Cardiac muscle cell (in vitro differentiated cells and primary cell): ENCODE results near the gene CCSER1. TPM values are rescaled to one million over a fixed set of nuclear protein-coding genes. Genes with fewer than 3 reads are reported as not detected.

ENCODE experiments used
- DNase-seq, 2 donors: peaks; one replicate each; pipeline versions ENCODE4 v3.0.0 to v3.0.0-alpha.2; 2010 to 2017; ENCODE audit warnings: low read depth in 1 of 2, low spot score in 1 of 2
- H3K27ac ChIP-seq: fragments of 200-600 bp; sonication (generic); 2 replicates; pipeline ENCODE4 v1.5.1; 2016
- H3K27me3 ChIP-seq: fragments of 200-600 bp; sonication (generic); 2 replicates; pipeline ENCODE4 v1.6.0; 2016; ENCODE audit warnings: control low read depth
- H3K36me3 ChIP-seq: fragments of 200-600 bp; sonication (generic); 2 replicates; pipeline ENCODE4 v1.5.1; 2016; ENCODE audit warnings: control low read depth
- H3K4me1 ChIP-seq: fragments of 200-600 bp; sonication (generic); 2 replicates; pipeline ENCODE4 v1.8.1; 2017; ENCODE audit warnings: low read depth, mild to moderate bottlenecking, mixed run types
- H3K4me3 ChIP-seq: fragments of 200-600 bp; sonication (generic); 2 replicates; pipeline ENCODE4 v1.5.1; 2016; ENCODE audit warnings: mild to moderate bottlenecking
- H3K9me3 ChIP-seq: fragments of 200-600 bp; sonication (generic); 2 replicates; pipeline ENCODE4 v1.5.1; 2017; ENCODE audit warnings: low read depth, mild to moderate bottlenecking, control low read depth
- polyA plus RNA-seq: library from polyadenylated mRNA; unstranded; fragments of >200 nt; fragmentation: Nextera tagmentation; extraction: Ambion mirVana; gene quantifications from 2 replicates; pipeline ENCODE4 v1.2.1, GENCODE V29; 2016
- total RNA-seq: library from RNA; depleted of rRNA; stranded (reverse); fragments of >200 nt; gene quantifications from 2 replicates; pipeline ENCODE4 v1.2.3, GENCODE V29; 2016
- TF ChIP-seq, protein P1 (sequence below): IDR thresholded peaks from 2 replicates; pipeline ENCODE4 v1.5.1; 2012; ENCODE audit warnings: low read depth, mild to moderate bottlenecking, low read length

The CCSER1 gene
- total and polyA plus RNA-seq, 2 experiments from 2014 or later: 0.77 to 3.6 TPM

- H3K36me3 ChIP-seq: no peaks in the 10 kb centered on the region
- no peak for DNase-seq
- TF ChIP-seq, protein P1, sequence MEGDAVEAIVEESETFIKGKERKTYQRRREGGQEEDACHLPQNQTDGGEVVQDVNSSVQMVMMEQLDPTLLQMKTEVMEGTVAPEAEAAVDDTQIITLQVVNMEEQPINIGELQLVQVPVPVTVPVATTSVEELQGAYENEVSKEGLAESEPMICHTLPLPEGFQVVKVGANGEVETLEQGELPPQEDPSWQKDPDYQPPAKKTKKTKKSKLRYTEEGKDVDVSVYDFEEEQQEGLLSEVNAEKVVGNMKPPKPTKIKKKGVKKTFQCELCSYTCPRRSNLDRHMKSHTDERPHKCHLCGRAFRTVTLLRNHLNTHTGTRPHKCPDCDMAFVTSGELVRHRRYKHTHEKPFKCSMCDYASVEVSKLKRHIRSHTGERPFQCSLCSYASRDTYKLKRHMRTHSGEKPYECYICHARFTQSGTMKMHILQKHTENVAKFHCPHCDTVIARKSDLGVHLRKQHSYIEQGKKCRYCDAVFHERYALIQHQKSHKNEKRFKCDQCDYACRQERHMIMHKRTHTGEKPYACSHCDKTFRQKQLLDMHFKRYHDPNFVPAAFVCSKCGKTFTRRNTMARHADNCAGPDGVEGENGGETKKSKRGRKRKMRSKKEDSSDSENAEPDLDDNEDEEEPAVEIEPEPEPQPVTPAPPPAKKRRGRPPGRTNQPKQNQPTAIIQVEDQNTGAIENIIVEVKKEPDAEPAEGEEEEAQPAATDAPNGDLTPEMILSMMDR: no peak
- no peak overlapping the region for H3K27ac ChIP-seq
- H3K4me1 ChIP-seq: no peaks in the 10 kb centered on the region
- no peaks in the 10 kb centered on the region for H3K27me3 ChIP-seq
- H3K4me3 ChIP-seq: no peak overlapping the region
- H3K9me3 ChIP-seq: no peaks in the 10 kb centered on the region
These were observed 153.8 kb downstream of the CCSER1 start for GRCh38 chr4:90280954-90281353.

DNA sequence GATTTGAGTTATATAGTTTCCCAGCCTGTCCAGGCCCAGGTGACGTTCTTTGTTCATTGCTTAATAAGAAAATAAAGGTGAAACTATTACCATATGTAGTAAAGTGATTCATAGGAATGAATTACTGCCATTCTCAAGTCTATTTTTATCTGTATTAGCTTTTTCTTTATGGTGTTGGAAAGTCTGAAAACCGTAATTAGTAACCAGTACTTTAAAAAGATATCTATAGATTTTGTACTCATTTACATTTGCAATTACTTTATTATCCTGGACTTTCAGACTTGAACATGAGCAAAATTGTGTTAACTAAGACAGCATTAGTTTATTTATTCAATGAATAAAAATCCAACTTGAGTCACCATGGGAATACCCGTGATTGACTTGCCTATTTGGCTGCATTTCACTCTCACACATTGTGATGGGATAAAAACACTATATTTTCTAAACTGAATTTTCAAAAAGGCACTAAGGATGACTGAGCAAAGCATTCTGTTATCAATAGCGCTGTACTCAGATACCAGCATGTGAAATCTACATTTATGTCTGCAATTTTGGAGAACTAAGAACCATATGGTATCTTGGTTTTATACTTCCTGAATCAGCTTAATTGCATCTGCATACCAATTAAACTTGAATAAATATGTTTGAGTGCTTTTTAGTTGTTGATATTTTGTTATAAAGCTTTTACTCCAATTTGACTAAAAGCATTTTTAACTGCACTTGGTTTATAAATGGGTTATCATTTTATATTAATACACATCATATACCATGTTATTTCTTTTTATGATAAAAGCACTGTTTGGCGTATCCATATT, 154.6 kb downstream of the CCSER1 start:
- no peak for DNase-seq

GRCh38 chr4:90290345-90290744, 163.2 kb downstream of the CCSER1 start:
- H3K27ac ChIP-seq: no peak overlapping the region
- H3K9me3 ChIP-seq: no peaks in the 10 kb centered on the region
- H3K4me1 ChIP-seq: no peaks in the 10 kb centered on the region
- DNase-seq: no peak
- H3K36me3 ChIP-seq: no peaks in the 10 kb centered on the region
- no peaks in the 10 kb centered on the region for H3K27me3 ChIP-seq
- TF ChIP-seq, protein P1: no peak
- no peak overlapping the region for H3K4me3 ChIP-seq

More for the DNA sequence above, 154.6 kb downstream of the CCSER1 start:
- Histone ChIP-seq H3K9me3 (no peaks in the 10 kb centered on the region), H3K27ac (no peak overlapping the region), H3K36me3 (no peaks in the 10 kb centered on the region), H3K27me3 (no peaks in the 10 kb centered on the region), H3K4me1 (no peaks in the 10 kb centered on the region), H3K4me3 (no peak overlapping the region)
- TF ChIP-seq, protein P1: no peak

- Histone ChIP-seq H3K27me3 (no peaks in the 10 kb centered on the region), H3K4me3 (no peak overlapping the region), H3K27ac (no peak overlapping the region), H3K36me3 (no peaks in the 10 kb centered on the region), H3K9me3 (no peaks in the 10 kb centered on the region), H3K4me1 (no peaks in the 10 kb centered on the region)
- TF ChIP-seq, protein P1: no peak
- no peak for DNase-seq
These were observed 165.2 kb downstream of the CCSER1 start for GRCh38 chr4:90292438-90292837.

DNA sequence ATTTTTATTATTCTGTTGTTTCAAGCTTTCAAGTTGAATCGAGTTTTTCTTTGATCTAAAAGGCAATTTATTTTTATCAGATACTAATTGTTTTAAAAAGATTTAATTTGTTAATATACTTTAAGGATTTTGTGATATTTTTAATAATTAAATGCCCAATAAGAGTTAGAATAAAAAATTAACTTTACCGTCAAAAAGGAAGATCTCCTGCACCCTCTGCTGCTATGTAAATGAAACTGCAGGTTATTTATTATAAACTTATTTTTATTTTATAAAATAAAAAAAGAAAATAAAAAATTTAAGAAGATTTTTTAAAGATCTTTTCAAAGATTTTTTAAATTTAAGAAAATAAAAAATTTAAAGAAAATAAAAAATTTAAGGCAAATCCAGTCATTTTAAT, 166.1 kb downstream of the CCSER1 start:
- no peak overlapping the region for H3K4me3 ChIP-seq

More for the DNA sequence above, 166.1 kb downstream of the CCSER1 start:
- TF ChIP-seq, protein P1: peak; percentile 47
- no peak overlapping the region for H3K27ac ChIP-seq
- H3K27me3 ChIP-seq: no peaks in the 10 kb centered on the region
- DNase-seq: peak; percentile 7 to 43
- H3K4me1 ChIP-seq: no peaks in the 10 kb centered on the region
- no peaks in the 10 kb centered on the region for H3K9me3 ChIP-seq
- no peaks in the 10 kb centered on the region for H3K36me3 ChIP-seq
